SIG-M5 (cell line): ENCODE data around the gene OTOP2.

Experiments used
- DNase-seq: peaks from one replicate; lab custom pipeline; 2025; lab: John Stamatoyannopoulos, UW

The OTOP2 gene

GRCh38 chr17:74924250-74924948, at the start of gene OTOP2:
Gene OTOP2 (plus strand): TSS chr17:74924273. CDS start chr17:74924633, 360 bp downstream.
- DNase-seq = peak; percentile 26

- DNase-seq = no peak
Measured at GRCh38 chr17:74874615-74875037, 49.4 kb upstream of the OTOP2 start.

- no peak for DNase-seq
Measured at GRCh38 chr17:74875155-74875976, 48.7 kb upstream of the OTOP2 start.

- DNase-seq = no peak
Measured at GRCh38 chr17:74875977-74876593, 48.0 kb upstream of the OTOP2 start.

GRCh38 chr17:74877592-74878548, 46.2 kb upstream of the OTOP2 start:
- DNase-seq = no peak

- no peak for DNase-seq
Measured at GRCh38 chr17:74878658-74879057, 45.4 kb upstream of the OTOP2 start.

GRCh38 chr17:74879308-74879707, 44.8 kb upstream of the OTOP2 start:
- no peak for DNase-seq

GRCh38 chr17:74881073-74881472, 43.0 kb upstream of the OTOP2 start:
- no peak for DNase-seq

- no peak for DNase-seq
Measured at GRCh38 chr17:74882517-74883240, 41.4 kb upstream of the OTOP2 start.

GRCh38 chr17:74883241-74883745, 40.8 kb upstream of the OTOP2 start:
- no peak for DNase-seq

GRCh38 chr17:74888469-74888868, 35.6 kb upstream of the OTOP2 start:
- DNase-seq = no peak

GRCh38 chr17:74890554-74890953, 33.5 kb upstream of the OTOP2 start:
- no peak for DNase-seq

GRCh38 chr17:74892013-74892841, 31.8 kb upstream of the OTOP2 start:
- no peak for DNase-seq

GRCh38 chr17:74892974-74893911, 30.8 kb upstream of the OTOP2 start, which contains the start of gene FADS6:
Gene FADS6 (minus strand): TSS chr17:74893633. CDS start chr17:74893595, 38 bp downstream.
- no peak for DNase-seq

- DNase-seq = no peak
Measured at GRCh38 chr17:74893936-74894671, 30.0 kb upstream of the OTOP2 start.

GRCh38 chr17:74898376-74898946, 25.6 kb upstream of the OTOP2 start:
- no peak for DNase-seq

GRCh38 chr17:74900208-74900607, 23.9 kb upstream of the OTOP2 start:
- no peak for DNase-seq
